ENCODE data around the gene CTSD.
"Not testable (repeated sequence)": the region's sequence is repeated elsewhere in the genome, so short reads cannot be mapped to it uniquely, and the experiment has no call there.

CTSD gene

DNA sequence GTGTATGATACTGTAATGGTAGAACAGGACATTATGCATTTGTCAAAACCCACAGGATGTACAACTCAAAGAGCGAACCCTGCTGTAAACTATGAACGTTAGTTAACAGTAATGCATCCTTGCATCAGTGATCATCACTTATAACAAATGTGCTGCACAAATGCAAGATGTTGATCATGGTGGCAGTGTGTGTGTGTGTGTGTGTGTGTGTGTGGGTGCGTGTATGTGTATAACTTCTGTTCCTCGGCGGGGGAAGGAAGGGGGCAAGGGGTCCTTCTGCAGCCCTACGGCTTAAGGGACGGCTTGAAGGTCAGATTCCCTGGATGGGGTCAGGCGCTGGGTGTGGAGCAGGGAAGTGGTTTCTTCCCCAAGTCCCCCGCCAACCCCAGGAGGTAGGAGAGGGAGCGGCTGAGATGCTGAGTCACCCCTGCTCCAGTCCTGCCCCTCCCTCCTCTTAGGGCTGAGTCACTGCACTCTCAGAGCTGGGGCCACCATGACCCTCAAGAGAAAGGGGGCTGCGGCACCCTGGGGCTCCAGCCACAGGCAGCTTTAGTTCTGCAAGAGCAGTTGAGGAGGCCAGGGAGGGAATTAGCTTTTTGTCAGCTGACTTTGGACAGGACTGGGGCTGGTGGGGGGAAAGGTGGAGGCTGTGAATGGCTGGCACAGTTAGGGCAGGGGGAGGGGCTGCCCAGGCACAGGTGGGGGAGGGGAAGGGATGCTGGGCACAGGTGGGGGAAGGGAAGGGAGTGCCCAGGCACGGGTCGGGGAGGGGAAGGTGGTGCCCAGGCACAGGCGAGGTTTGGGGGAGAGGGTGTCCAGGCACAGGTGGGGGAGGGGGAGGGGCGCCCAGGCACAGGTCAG lies 8.8 kb upstream of the CTSD start:
- Histone ChIP-seq H3K4me1 (ENCODE audit: insufficient read depth, poor library complexity, severe bottlenecking) (peaks cover 27% of the 10 kb centered on the region), H3K36me3 (ENCODE audit: low read depth) (no peaks in the 10 kb centered on the region), H3K27ac (ENCODE audit: poor library complexity, severe bottlenecking) (peak overlapping the region; percentile 82), H3K4me3 (ENCODE audit: severe bottlenecking) (no peak overlapping the region), H3K27me3 (ENCODE audit: insufficient read depth, poor library complexity, severe bottlenecking) (no peaks in the 10 kb centered on the region), H3K9me3 (ENCODE audit: severe bottlenecking) (no peaks in the 10 kb centered on the region)
- DNase-seq (ENCODE audit: low spot score): peak; percentile 91
- TF ChIP-seq, protein P1, sequence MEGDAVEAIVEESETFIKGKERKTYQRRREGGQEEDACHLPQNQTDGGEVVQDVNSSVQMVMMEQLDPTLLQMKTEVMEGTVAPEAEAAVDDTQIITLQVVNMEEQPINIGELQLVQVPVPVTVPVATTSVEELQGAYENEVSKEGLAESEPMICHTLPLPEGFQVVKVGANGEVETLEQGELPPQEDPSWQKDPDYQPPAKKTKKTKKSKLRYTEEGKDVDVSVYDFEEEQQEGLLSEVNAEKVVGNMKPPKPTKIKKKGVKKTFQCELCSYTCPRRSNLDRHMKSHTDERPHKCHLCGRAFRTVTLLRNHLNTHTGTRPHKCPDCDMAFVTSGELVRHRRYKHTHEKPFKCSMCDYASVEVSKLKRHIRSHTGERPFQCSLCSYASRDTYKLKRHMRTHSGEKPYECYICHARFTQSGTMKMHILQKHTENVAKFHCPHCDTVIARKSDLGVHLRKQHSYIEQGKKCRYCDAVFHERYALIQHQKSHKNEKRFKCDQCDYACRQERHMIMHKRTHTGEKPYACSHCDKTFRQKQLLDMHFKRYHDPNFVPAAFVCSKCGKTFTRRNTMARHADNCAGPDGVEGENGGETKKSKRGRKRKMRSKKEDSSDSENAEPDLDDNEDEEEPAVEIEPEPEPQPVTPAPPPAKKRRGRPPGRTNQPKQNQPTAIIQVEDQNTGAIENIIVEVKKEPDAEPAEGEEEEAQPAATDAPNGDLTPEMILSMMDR (IDR thresholded peaks at IDR 0.05; ENCODE audit: poor library complexity, severe bottlenecking): no peak
- peak; percentile 97 for ATAC-seq (ENCODE audit: low read depth)

DNA sequence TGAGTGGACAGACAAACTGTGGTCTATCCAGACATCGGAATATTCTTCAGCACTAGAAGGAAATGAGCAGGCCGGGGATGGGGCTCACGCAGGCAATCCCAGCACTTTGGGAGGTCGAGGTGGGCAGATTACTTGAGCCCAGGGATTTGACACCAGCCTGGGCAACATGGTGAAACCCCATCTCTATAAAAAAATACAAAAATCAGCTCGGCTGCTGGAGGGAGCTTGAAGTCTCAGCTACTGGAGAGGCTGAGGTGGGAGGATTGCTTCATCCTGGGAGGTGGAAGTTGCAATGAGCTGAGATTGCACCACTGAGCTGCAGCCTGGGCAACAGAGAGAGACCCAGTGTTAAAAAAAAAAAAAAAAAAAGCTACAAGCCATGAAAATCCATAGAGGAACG lies 8.0 kb upstream of the CTSD start:
- Histone ChIP-seq H3K4me1 (ENCODE audit: insufficient read depth, poor library complexity, severe bottlenecking) (peaks cover 27% of the 10 kb centered on the region), H3K36me3 (ENCODE audit: low read depth) (no peaks in the 10 kb centered on the region), H3K27me3 (ENCODE audit: insufficient read depth, poor library complexity, severe bottlenecking) (no peaks in the 10 kb centered on the region), H3K4me3 (ENCODE audit: severe bottlenecking) (no peak overlapping the region), H3K27ac (ENCODE audit: poor library complexity, severe bottlenecking) (peak overlapping the region; percentile 82), H3K9me3 (ENCODE audit: severe bottlenecking) (no peaks in the 10 kb centered on the region)
- DNase-seq (ENCODE audit: low spot score) (no peak), ATAC-seq (ENCODE audit: low read depth) (no peak)
- TF ChIP-seq, protein P1 (IDR thresholded peaks at IDR 0.05; ENCODE audit: poor library complexity, severe bottlenecking): no peak

- TF ChIP-seq, protein P1 (IDR thresholded peaks at IDR 0.05; ENCODE audit: poor library complexity, severe bottlenecking): no peak
- no peak overlapping the region for H3K4me3 ChIP-seq (ENCODE audit: severe bottlenecking)
- peak overlapping the region; percentile 82 for H3K27ac ChIP-seq (ENCODE audit: poor library complexity, severe bottlenecking)
- no peaks in the 10 kb centered on the region for H3K27me3 ChIP-seq (ENCODE audit: insufficient read depth, poor library complexity, severe bottlenecking)
- H3K9me3 ChIP-seq (ENCODE audit: severe bottlenecking): no peaks in the 10 kb centered on the region
- ATAC-seq (ENCODE audit: low read depth) (no peak), DNase-seq (ENCODE audit: low spot score) (no peak)
- peaks cover 27% of the 10 kb centered on the region for H3K4me1 ChIP-seq (ENCODE audit: insufficient read depth, poor library complexity, severe bottlenecking)
- no peaks in the 10 kb centered on the region for H3K36me3 ChIP-seq (ENCODE audit: low read depth)
Measured at GRCh38 chr11:1771273-1771672, 7.5 kb upstream of the CTSD start.

- TF ChIP-seq, protein P1 (IDR thresholded peaks at IDR 0.05; ENCODE audit: poor library complexity, severe bottlenecking): no peak
- no peak for DNase-seq (ENCODE audit: low spot score)
- Histone ChIP-seq H3K4me3 (ENCODE audit: severe bottlenecking) (no peak overlapping the region), H3K4me1 (ENCODE audit: insufficient read depth, poor library complexity, severe bottlenecking) (peaks cover 27% of the 10 kb centered on the region), H3K27me3 (ENCODE audit: insufficient read depth, poor library complexity, severe bottlenecking) (no peaks in the 10 kb centered on the region), H3K9me3 (ENCODE audit: severe bottlenecking) (no peaks in the 10 kb centered on the region), H3K27ac (ENCODE audit: poor library complexity, severe bottlenecking) (peak overlapping the region; percentile 82), H3K36me3 (ENCODE audit: low read depth) (no peaks in the 10 kb centered on the region)
- ATAC-seq (ENCODE audit: low read depth): no peak
Measured at GRCh38 chr11:1770528-1770927, 6.8 kb upstream of the CTSD start.

DNA sequence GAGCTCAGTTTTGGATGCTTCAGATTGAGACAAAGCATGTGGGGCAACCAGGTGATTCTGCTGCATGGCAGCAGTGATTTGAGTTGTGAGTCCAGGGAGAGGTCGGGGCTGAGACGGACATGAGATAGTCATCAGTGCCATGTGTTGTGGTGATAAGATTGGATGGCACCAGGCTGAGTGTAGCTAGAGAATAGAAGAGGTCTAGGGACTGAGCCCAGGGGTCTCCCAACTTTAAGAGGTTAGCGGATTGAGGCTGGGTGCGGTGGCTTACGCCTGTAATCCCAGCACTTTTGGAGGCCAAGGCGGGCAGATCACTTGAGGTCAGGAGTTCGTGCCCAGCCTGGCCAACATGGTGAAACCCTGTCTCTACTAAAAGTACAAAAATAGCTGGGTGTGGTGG lies 6.3 kb upstream of the CTSD start:
- ATAC-seq (ENCODE audit: low read depth) (no peak), DNase-seq (ENCODE audit: low spot score) (no peak)
- Histone ChIP-seq H3K27ac (ENCODE audit: poor library complexity, severe bottlenecking) (peak overlapping the region; percentile 82), H3K36me3 (ENCODE audit: low read depth) (no peaks in the 10 kb centered on the region), H3K9me3 (ENCODE audit: severe bottlenecking) (no peaks in the 10 kb centered on the region), H3K27me3 (ENCODE audit: insufficient read depth, poor library complexity, severe bottlenecking) (no peaks in the 10 kb centered on the region), H3K4me3 (ENCODE audit: severe bottlenecking) (no peak overlapping the region), H3K4me1 (ENCODE audit: insufficient read depth, poor library complexity, severe bottlenecking) (peaks cover 27% of the 10 kb centered on the region)
- TF ChIP-seq, protein P1 (IDR thresholded peaks at IDR 0.05; ENCODE audit: poor library complexity, severe bottlenecking): no peak

DNA sequence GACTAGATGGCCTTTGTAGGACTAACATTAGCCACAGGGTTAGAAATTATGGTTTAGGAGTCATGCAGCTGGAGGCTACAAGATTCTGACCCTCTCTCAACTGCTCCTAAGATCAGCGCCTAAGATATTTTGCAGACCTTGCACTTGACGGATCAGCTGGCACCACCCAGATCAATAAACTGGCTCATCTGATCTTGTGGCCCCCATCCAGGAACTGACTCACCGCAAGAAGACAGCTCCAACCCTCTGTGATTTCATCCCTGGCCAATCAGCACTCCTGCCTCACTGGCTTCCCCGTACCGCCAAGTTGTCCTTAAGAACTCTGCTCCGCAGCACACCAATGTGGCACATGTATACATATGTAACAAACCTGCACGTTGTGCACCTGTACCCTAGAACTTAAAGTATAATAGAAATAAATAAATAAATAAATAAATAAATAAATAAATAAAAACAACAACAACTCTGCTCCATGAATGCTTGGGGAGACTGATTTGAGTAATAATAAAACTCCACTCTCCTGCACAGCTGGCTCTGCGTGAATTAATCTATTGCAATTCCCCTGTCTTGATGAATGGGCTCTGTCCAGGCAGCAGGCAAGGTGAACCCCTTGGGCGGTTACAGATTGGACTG lies 5.7 kb upstream of the CTSD start:
- peak; percentile 33 for DNase-seq (ENCODE audit: low spot score)
- not testable (repeated sequence) for H3K27ac ChIP-seq (ENCODE audit: poor library complexity, severe bottlenecking); H3K27me3 ChIP-seq (ENCODE audit: insufficient read depth, poor library complexity, severe bottlenecking); H3K9me3 ChIP-seq (ENCODE audit: severe bottlenecking); H3K36me3 ChIP-seq (ENCODE audit: low read depth); ATAC-seq (ENCODE audit: low read depth); H3K4me3 ChIP-seq (ENCODE audit: severe bottlenecking)
- peaks cover 27% of the 10 kb centered on the region for H3K4me1 ChIP-seq (ENCODE audit: insufficient read depth, poor library complexity, severe bottlenecking)

Data from RWPE2 (cell line).